H9 (cell line): ENCODE measurements around the gene KRT79. TPM values are rescaled to one million over a fixed set of nuclear protein-coding genes. Genes with fewer than 3 reads are reported as not detected.

Experiments
- DNase-seq: peaks from one replicate; pipeline ENCODE4 v3.0.0-alpha.2; 2017
- H2AFZ ChIP-seq: one replicate; pipeline ENCODE4 v1.6.1; 2013; ENCODE audit warnings: mild to moderate bottlenecking, low read length, control low read depth, moderate library complexity
- H2AK5ac ChIP-seq: 2 replicates; pipeline ENCODE4 v1.6.1; 2013; ENCODE audit warnings: low read length, control low read depth, mixed read lengths; ENCODE audit not compliant: insufficient read length
- H2BK120ac ChIP-seq: one replicate; pipeline ENCODE4 v1.6.1; 2013; ENCODE audit warnings: low read depth, mild to moderate bottlenecking, low read length, control low read depth, inconsistent platforms; ENCODE audit not compliant: poor library complexity, severe bottlenecking
- H2BK12ac ChIP-seq: 2 replicates; pipeline ENCODE4 v1.6.1; 2013; ENCODE audit warnings: low read length, control low read depth, mixed read lengths, low read depth; ENCODE audit not compliant: insufficient read length
- H2BK15ac ChIP-seq: 2 replicates; pipeline ENCODE4 v1.6.1; 2013; ENCODE audit warnings: low read depth, low read length, control low read depth
- H2BK20ac ChIP-seq: one replicate; pipeline ENCODE4 v1.6.1; 2013; ENCODE audit warnings: low read depth, mild to moderate bottlenecking, low read length, control low read depth, inconsistent platforms; ENCODE audit not compliant: poor library complexity, severe bottlenecking
- H2BK5ac ChIP-seq: 2 replicates; pipeline ENCODE4 v1.6.1; 2013; ENCODE audit warnings: low read length, control low read depth, mixed read lengths; ENCODE audit not compliant: insufficient read length
- H3K14ac ChIP-seq: 2 replicates; pipeline ENCODE4 v1.6.1; 2013; ENCODE audit warnings: low read length, control low read depth; ENCODE audit not compliant: insufficient read depth
- H3K18ac ChIP-seq: 2 replicates; pipeline ENCODE4 v1.6.1; 2013; ENCODE audit warnings: low read depth, mild to moderate bottlenecking, mixed read lengths, low read length, control low read depth; ENCODE audit not compliant: insufficient read length
- H3K23ac ChIP-seq: 2 replicates; pipeline ENCODE4 v1.6.1; 2013; ENCODE audit warnings: low read length, control low read depth, mixed read lengths, low read depth; ENCODE audit not compliant: insufficient read length
- H3K23me2 ChIP-seq: 2 replicates; pipeline ENCODE4 v1.6.1; 2013; ENCODE audit warnings: low read depth, mild to moderate bottlenecking, mixed read lengths, low read length, control low read depth; ENCODE audit not compliant: insufficient read length, poor library complexity, severe bottlenecking
- H3K27ac ChIP-seq: 2 replicates; pipeline ENCODE4 v1.5.1; 2013; ENCODE audit warnings: low read length, control low read depth, mixed read lengths, low read depth; ENCODE audit not compliant: insufficient read length
- H3K27me3 ChIP-seq: 2 replicates; pipeline ENCODE4 v1.6.1; 2013; ENCODE audit warnings: low read length, control low read depth, inconsistent platforms; ENCODE audit not compliant: insufficient read depth
- H3K4ac ChIP-seq: 2 replicates; pipeline ENCODE4 v1.6.1; 2013; ENCODE audit warnings: low read depth, mild to moderate bottlenecking, control low read depth, inconsistent platforms, low read length, moderate library complexity
- H3K4me1 ChIP-seq: 2 replicates; pipeline ENCODE4 v1.6.1; 2013; ENCODE audit warnings: low read length, control low read depth, inconsistent platforms; ENCODE audit not compliant: insufficient read depth
- H3K4me2 ChIP-seq: 2 replicates; pipeline ENCODE4 v1.6.1; 2013; ENCODE audit warnings: low read length, control low read depth, mixed read lengths; ENCODE audit not compliant: insufficient read length, insufficient read depth
- H3K56ac ChIP-seq: 2 replicates; pipeline ENCODE4 v1.6.1; 2013; ENCODE audit warnings: low read depth, mild to moderate bottlenecking, mixed read lengths, low read length, control low read depth; ENCODE audit not compliant: insufficient read length
- H3K79me1 ChIP-seq: 2 replicates; pipeline ENCODE4 v1.6.1; 2013; ENCODE audit warnings: low read depth, mild to moderate bottlenecking, moderate library complexity, low read length, control low read depth, inconsistent platforms; ENCODE audit not compliant: insufficient read depth, poor library complexity, severe bottlenecking
- H3K79me2 ChIP-seq: 2 replicates; pipeline ENCODE4 v1.6.1; 2013; ENCODE audit warnings: low read length, control low read depth, inconsistent platforms; ENCODE audit not compliant: insufficient read depth
- H3K9ac ChIP-seq: 2 replicates; pipeline ENCODE4 v1.6.1; 2013; ENCODE audit warnings: low read length, control low read depth, mixed read lengths; ENCODE audit not compliant: insufficient read length; ENCODE audit errors: extremely low read depth
- H3K9me3 ChIP-seq: one replicate; pipeline ENCODE4 v1.6.1; 2013; ENCODE audit warnings: low read depth, low read length, inconsistent platforms; ENCODE audit not compliant: control insufficient read depth
- H3T11ph ChIP-seq: one replicate; pipeline ENCODE4 v1.6.1; 2013; ENCODE audit warnings: mild to moderate bottlenecking, low read length, control low read depth, inconsistent platforms
- H4K20me1 ChIP-seq: one replicate; pipeline ENCODE4 v1.6.1; 2013; ENCODE audit not compliant: control insufficient read depth, insufficient read length, insufficient read depth
- H4K5ac ChIP-seq: 2 replicates; pipeline ENCODE4 v1.6.1; 2013; ENCODE audit warnings: low read depth, mild to moderate bottlenecking, mixed read lengths, low read length, control low read depth; ENCODE audit not compliant: insufficient read length
- H4K8ac ChIP-seq: replicated peaks from 2 replicates; pipeline ENCODE4 v1.6.1; 2013; ENCODE audit warnings: low read length, control low read depth, mixed read lengths, low read depth; ENCODE audit not compliant: insufficient read length
- H4K91ac ChIP-seq: 2 replicates; pipeline ENCODE4 v1.6.1; 2013; ENCODE audit warnings: low read depth, mild to moderate bottlenecking, moderate library complexity, mixed read lengths, low read length, control low read depth; ENCODE audit not compliant: insufficient read length
- H3K27ac Mint-ChIP-seq, 3 experiments: 2 replicates in 2 of 3; 3 replicates in 1 of 3; pipeline ENCODE4 v1.8.0; 2020 to 2021; ENCODE audit warnings: mixed read lengths in 3 of 3, mild to moderate bottlenecking in 1 of 3, moderate library complexity in 1 of 3
- H3K27me3 Mint-ChIP-seq: 2 replicates; pipeline ENCODE4 v1.8.0; 2021; ENCODE audit warnings: low read depth, mild to moderate bottlenecking, moderate library complexity, mixed read lengths
- H3K36me3 Mint-ChIP-seq, 3 experiments: 2 replicates in 2 of 3; 3 replicates in 1 of 3; pipeline ENCODE4 v1.8.0; 2020 to 2021; ENCODE audit warnings: low read depth in 3 of 3, mixed read lengths in 3 of 3; ENCODE audit not compliant: insufficient read depth in 1 of 3
- H3K4me1 Mint-ChIP-seq, 2 experiments: 2 replicates each; pipeline ENCODE4 v1.8.0; 2020; ENCODE audit warnings: mixed read lengths in 2 of 2
- H3K4me3 Mint-ChIP-seq, 2 experiments: 2 replicates in 1 of 2; 3 replicates in 1 of 2; pipeline ENCODE4 v1.8.0; 2020 to 2021; ENCODE audit warnings: mild to moderate bottlenecking in 2 of 2, mixed read lengths in 2 of 2, moderate library complexity in 1 of 2
- H3K9me3 Mint-ChIP-seq, 2 experiments: 2 replicates in 1 of 2; 3 replicates in 1 of 2; pipeline ENCODE4 v1.8.0; 2020; ENCODE audit warnings: mild to moderate bottlenecking in 2 of 2, mixed read lengths in 2 of 2, moderate library complexity in 1 of 2
- CTCF ChIP-seq: fragments of 200-600 bp; sonication (generic); conservative IDR thresholded peaks from 3 replicates; pipeline ENCODE4 v1.8.0; 2021; ENCODE audit warnings: antibody characterized with exemption, mild to moderate bottlenecking
- WGBS: extraction: QIAGEN DNeasy Blood & Tissue Kit; methylation state at CpG from one replicate; pipeline ENCODE4 v1.1.7; 2013; ENCODE audit warnings: missing lambda C conversion rate, low lambda C conversion rate, mixed read lengths; ENCODE audit not compliant: insufficient read length; ENCODE audit errors: extremely low coverage; 5-methylcytosine and 5-hydroxymethylcytosine counted together
- total RNA-seq: library from RNA; stranded (reverse); gene quantifications from 2 replicates; pipeline ENCODE4 v1.2.1, GENCODE V29; 2021

KRT79 gene
- total RNA-seq, 1 experiment from 2014 or later: not detected

GRCh38 chr12:52789637-52790426 is 44.3 kb downstream of the KRT79 start:
- Histone ChIP-seq H3K4me2 (no peak overlapping the region), H2BK5ac (no peak overlapping the region), H4K8ac (no peak overlapping the region), H3K9me3 (no peaks in the 10 kb centered on the region), H2BK12ac (no peak overlapping the region), H3K18ac (no peak overlapping the region), H2BK20ac (no peak overlapping the region), H3K56ac (no peak overlapping the region), H3K4me1 (no peaks in the 10 kb centered on the region), H2AK5ac (no peak overlapping the region), H3K27me3 (no peaks in the 10 kb centered on the region), H3K23ac (no peak overlapping the region), H3K9ac (no peak overlapping the region), H4K91ac (no peak overlapping the region), H3K14ac (no peak overlapping the region; the same call in 1 of the 2 replicates), H4K5ac (no peak overlapping the region), H3K79me1 (no peaks in the 10 kb centered on the region), H2BK15ac (no peak overlapping the region), H2BK120ac (no peak overlapping the region), H3K4ac (no peak overlapping the region), H2AFZ (no peak overlapping the region), H3K23me2 (no peaks in the 10 kb centered on the region), H3T11ph (no peak overlapping the region), H3K79me2 (no peaks in the 10 kb centered on the region), H3K27ac (no peak overlapping the region), H4K20me1 (no peaks in the 10 kb centered on the region)
- H3K36me3 Mint-ChIP-seq: no peaks in the 10 kb centered on the region
- WGBS: no CpG with 5 or more reads among the region's 50 CpGs
- peaks cover 3 to 10% of the 10 kb centered on the region in 2 experiments; a peak in 3 of 4 replicates for H3K4me1 Mint-ChIP-seq
- H3K4me3 Mint-ChIP-seq: peak overlapping the region in 1 of 2 experiments; percentile 50; a peak in 1 of 5 replicates
- DNase-seq: peak; percentile 67
- H3K9me3 Mint-ChIP-seq: peaks cover 0 to 2% of the 10 kb centered on the region in 2 experiments; a peak in 2 of 5 replicates
- H3K27me3 Mint-ChIP-seq: peaks cover 9% of the 10 kb centered on the region
- no peak for TF ChIP-seq CTCF
- H3K27ac Mint-ChIP-seq: no peak overlapping the region
